Lower leg skin (tissue), 4 donors: ENCODE data around the gene POPDC2. TPM values are rescaled to one million over a fixed set of nuclear protein-coding genes. Genes with fewer than 3 reads are reported as not detected.

Source experiments
- DNase-seq, 2 donors: peaks; one replicate each; pipeline ENCODE4 v3.0.0-alpha.2; 2019; ENCODE audit warnings: low spot score in 2 of 2
- H3K4me3 ChIP-seq: fragments of 200-600 bp; sonication (generic); 2 replicates; pipeline ENCODE4 v1.5.1; 2017; ENCODE audit warnings: mild to moderate bottlenecking, low read depth; ENCODE audit not compliant: poor library complexity, severe bottlenecking
- POLR2A ChIP-seq, 2 donors: fragments of 450-650 bp; IDR thresholded peaks; one replicate each; pipeline ENCODE4 v1.6.1; 2016 to 2017; ENCODE audit warnings: antibody characterized with exemption in 2 of 2, mild to moderate bottlenecking in 1 of 2, moderate library complexity in 1 of 2
- WGBS, 2 donors: methylation state at CpG; one replicate each; pipeline ENCODE4 v1.1.5; 2018; 5-methylcytosine and 5-hydroxymethylcytosine counted together
- intact Hi-C: fragments of 100-400 bp; cut with DNase I; formaldehyde crosslinking; loops from one replicate; pipeline ENCODE4 v1.15.0; 2023; ENCODE audit warnings: low total_unique reads
- total RNA-seq, 4 donors: library from RNA; depleted of rRNA; stranded (reverse); fragments of >200 nt; gene quantifications; one replicate each; pipeline ENCODE4 v1.1.0, GENCODE V29; 2016
- TF ChIP-seq, protein P1 (sequence below), 3 donors: fragments of 450-650 bp; IDR thresholded peaks; one replicate each; pipeline ENCODE4 v1.5.1; 2016; ENCODE audit warnings: antibody characterized with exemption in 3 of 3, mild to moderate bottlenecking in 3 of 3, moderate library complexity in 2 of 3

POPDC2 gene
- total RNA-seq, 4 donors from 2014 or later, result 0.97 to 1.9 (median 1.3) TPM

DNA sequence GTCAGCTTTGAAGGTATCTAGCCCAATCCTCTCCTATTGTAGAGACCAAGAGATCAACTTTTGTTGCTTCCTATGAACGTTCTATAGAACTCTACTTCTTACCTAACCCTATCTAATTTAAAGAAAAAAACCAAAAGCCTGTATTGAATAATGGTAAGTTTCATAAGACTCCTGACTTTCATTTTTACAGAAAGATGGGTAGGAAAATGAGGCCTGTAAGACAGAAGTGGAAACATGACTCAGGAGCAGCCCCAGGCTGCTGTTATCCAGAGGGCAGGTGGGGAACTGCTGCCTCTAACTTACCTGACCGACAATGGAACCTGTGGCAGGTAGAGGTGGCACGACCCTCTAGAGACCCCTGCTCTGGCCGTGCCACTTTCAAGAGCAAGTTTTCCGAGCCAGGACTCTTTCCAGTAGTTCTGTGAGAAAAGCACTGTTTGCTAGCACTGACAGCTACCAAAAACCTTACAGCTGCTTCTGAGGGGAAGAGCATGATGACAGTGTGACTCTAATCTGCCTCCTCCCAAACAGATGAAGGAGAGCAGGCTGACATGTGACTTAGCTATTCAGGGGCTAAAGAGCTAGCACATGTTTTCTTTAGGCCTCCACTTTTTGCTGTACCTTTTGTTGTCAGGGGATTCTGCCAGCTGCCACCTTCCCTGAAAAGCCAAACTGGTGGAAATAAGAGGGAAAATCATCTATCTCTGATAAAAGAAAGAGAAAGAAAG is 17.5 kb downstream of the POPDC2 start:
- no peak for DNase-seq
- no peak for TF ChIP-seq POLR2A (IDR thresholded peaks at IDR 0.05)
- TF ChIP-seq, protein P1, sequence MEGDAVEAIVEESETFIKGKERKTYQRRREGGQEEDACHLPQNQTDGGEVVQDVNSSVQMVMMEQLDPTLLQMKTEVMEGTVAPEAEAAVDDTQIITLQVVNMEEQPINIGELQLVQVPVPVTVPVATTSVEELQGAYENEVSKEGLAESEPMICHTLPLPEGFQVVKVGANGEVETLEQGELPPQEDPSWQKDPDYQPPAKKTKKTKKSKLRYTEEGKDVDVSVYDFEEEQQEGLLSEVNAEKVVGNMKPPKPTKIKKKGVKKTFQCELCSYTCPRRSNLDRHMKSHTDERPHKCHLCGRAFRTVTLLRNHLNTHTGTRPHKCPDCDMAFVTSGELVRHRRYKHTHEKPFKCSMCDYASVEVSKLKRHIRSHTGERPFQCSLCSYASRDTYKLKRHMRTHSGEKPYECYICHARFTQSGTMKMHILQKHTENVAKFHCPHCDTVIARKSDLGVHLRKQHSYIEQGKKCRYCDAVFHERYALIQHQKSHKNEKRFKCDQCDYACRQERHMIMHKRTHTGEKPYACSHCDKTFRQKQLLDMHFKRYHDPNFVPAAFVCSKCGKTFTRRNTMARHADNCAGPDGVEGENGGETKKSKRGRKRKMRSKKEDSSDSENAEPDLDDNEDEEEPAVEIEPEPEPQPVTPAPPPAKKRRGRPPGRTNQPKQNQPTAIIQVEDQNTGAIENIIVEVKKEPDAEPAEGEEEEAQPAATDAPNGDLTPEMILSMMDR (IDR thresholded peaks at IDR 0.05), result no peak
- no peak overlapping the region for H3K4me3 ChIP-seq
- 70 to 78% methylated on average over 5 of the region's 5 CpGs for WGBS, 2 donors
- intact Hi-C loops, result no loop called here

DNA sequence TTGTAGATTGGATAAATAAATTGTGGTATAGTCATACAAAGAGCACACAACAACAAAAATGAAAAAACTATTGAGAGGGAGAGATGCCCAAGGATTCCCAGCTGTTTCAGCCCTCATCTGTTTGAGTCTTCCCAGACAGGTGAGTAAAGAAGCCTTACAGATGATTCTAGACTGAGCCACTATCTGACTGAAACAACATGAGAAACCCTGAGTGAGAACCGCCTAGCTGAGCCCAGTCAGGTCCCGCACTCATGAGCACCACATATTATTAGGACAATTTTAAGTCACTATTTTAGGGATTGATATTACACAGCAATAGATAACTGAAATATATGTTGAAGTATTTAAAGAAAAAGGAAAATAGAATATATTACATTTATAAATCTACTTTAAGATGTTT is 19.0 kb downstream of the POPDC2 start:
- intact Hi-C loops, result no loop called here
- WGBS, 2 donors, result 95 to 96% methylated on average over 2 of the region's 2 CpGs
- TF ChIP-seq POLR2A (IDR thresholded peaks at IDR 0.05), result no peak
- TF ChIP-seq, protein P1 (IDR thresholded peaks at IDR 0.05), result no peak
- no peak for DNase-seq
- no peak overlapping the region for H3K4me3 ChIP-seq

DNA sequence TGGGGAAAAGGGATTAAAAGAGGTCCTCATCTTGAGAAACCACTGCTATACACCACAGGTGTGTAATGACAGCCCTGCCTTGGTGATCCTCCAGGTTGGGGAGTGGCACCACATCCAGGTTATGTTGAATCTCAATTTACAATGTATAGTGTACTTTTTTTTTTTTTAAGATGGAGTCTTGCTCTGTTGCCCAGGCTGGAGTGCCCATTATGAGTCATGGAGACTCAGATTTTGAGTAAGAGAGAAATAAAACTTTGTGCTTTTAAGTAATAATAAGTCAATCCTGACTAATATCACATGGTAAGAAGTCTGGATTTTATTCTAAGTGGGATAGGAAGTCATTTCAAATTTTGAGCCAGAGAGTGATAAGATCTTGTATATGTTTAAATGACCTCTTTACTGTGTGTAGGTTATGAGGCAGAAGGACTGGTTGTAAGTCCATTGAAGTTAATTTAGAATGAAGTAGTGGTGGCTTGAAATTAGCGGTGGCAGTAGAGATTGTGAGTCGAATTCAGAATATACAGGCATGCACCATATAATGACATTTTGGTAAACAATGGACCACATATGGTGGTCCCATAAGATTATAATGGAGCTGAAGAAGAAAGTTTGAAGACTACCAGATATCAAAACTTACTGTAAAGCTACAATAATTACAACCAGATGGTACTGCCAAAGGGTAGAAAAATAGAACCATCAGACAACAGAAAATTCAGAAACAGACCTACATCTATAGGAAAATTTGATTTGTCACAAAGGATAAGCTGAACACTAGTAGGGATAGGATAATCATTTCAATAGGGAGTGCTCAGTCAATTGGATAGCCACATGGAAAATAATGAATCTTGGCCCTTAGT is 20.7 kb downstream of the POPDC2 start:
- intact Hi-C loops, result no loop called here
- TF ChIP-seq POLR2A (IDR thresholded peaks at IDR 0.05), result no peak
- TF ChIP-seq, protein P1 (IDR thresholded peaks at IDR 0.05), result no peak
- DNase-seq, result no peak
- 85 to 89% methylated on average over 2 of the region's 2 CpGs for WGBS, 2 donors
- no peak overlapping the region for H3K4me3 ChIP-seq

DNA sequence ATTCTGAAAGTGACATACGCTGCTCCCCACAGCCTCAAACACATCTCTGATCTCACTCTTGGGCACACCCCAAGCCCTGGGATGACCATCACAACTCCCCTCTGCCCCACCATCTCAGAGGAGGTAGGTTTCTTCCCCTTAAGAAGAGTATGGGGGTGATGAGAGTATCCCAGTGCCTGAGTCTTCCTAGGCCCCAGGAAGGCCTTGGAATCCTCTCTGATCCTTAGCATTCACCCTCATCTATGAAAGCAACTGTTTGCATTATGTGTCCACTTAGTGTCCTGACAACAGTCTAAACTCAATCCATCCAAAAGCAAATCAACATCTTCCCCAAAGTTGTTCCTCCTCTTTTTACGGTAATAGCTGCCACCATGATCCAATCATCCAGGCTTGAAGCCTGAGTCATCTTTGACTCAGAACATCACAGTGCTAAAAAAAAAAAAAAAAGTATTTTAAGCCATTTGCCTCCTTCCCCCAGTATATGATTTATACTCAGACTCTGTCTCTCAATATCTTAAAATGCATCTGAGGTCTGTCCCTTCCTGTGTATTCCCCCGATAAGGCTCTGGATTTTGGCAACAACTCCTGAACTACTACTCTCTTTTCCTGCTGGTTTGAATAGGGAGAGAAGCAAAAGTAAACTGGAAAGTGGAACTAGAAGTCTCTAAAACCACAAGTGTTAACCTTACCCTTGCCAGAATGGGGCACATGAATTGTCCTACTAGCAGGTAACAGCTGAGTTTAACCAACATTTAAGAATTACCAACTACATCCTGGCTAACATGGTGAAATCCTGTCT is 22.5 kb downstream of the POPDC2 start:
- no peak overlapping the region for H3K4me3 ChIP-seq
- no peak for DNase-seq
- WGBS, 2 donors, result 62% methylated on average over 3 of the region's 3 CpGs
- no peak for TF ChIP-seq POLR2A (IDR thresholded peaks at IDR 0.05)
- TF ChIP-seq, protein P1 (IDR thresholded peaks at IDR 0.05), result no peak
- intact Hi-C loops, result no loop called here

DNA sequence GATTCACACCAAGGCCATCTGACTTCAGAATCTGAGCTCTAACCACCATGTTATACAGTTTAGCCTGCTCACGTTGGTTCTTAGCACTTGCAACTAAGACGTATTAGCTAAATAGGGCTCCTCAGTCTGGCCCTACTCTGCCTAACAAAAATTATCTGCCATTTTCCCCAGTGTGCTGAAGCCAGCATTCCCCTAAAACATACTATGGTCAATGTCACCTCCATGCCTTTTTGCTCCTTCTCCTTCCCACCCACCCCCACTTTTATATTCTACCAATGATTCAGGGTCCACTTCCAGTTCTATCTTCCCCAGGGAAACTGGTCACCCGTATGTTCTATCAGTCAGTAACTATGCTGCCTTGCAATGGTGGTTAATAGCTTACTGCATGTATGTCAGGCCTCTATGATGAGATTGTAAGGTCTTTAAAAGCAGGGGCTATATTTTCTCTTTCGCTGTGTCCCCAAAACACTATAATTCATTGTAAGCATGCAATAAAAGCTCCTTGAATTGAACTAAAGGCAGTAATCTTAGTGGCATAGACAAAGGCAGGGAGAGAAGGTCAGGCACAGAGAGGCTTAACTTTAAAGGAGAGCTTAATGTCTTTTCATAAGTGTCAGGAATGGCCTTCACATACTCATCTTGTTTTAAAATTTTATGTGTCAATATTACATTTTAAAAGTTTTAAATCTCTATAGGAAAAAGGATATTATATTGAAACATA is 23.3 kb downstream of the POPDC2 start:
- intact Hi-C loops, result no loop called here

More for the DNA sequence above, 23.3 kb downstream of the POPDC2 start:
- no peak overlapping the region for H3K4me3 ChIP-seq
- WGBS, 2 donors, result 87 to 93% methylated on average over 4 of the region's 4 CpGs
- DNase-seq, result no peak
- TF ChIP-seq POLR2A (IDR thresholded peaks at IDR 0.05), result no peak
- TF ChIP-seq, protein P1 (IDR thresholded peaks at IDR 0.05), result no peak
